Ectodermal cell (in vitro differentiated cells): ENCODE data around the gene ATP2C2.

Source experiments
- H3K27ac ChIP-seq: 2 replicates; pipeline ENCODE4 v1.7.0; 2013; ENCODE audit warnings: mild to moderate bottlenecking, low read depth, low read length; ENCODE audit not compliant: insufficient read depth, poor library complexity, severe bottlenecking
- H3K27me3 ChIP-seq: 2 replicates; pipeline ENCODE4 v1.7.0; 2013; ENCODE audit warnings: mild to moderate bottlenecking, low read length; ENCODE audit not compliant: insufficient read depth, control insufficient read depth, poor library complexity, severe bottlenecking
- H3K36me3 ChIP-seq: one replicate; pipeline ENCODE4 v1.7.0; 2013; ENCODE audit warnings: low read length; ENCODE audit not compliant: control insufficient read depth, insufficient read depth
- H3K4me1 ChIP-seq: one replicate; pipeline ENCODE4 v1.7.0; 2013; ENCODE audit warnings: low read length; ENCODE audit not compliant: control insufficient read depth, insufficient read depth
- H3K4me3 ChIP-seq: 2 replicates; pipeline ENCODE4 v1.7.0; 2013; ENCODE audit warnings: low read depth, low read length, control low read depth; ENCODE audit not compliant: insufficient read depth
- H3K9me3 ChIP-seq: 2 replicates; pipeline ENCODE4 v1.7.0; 2013; ENCODE audit warnings: mild to moderate bottlenecking, low read length, moderate library complexity; ENCODE audit not compliant: control insufficient read depth
- WGBS, 2 experiments: methylation state at CpG; one replicate each; pipeline ENCODE4 v1.1.7; 2013; ENCODE audit warnings: missing lambda C conversion rate in 2 of 2; 5-methylcytosine and 5-hydroxymethylcytosine counted together

The ATP2C2 gene

GRCh38 chr16:84459941-84460405, 91.6 kb downstream of the ATP2C2 start:
- Histone ChIP-seq H3K4me3 (no peak overlapping the region), H3K27me3 (no peaks in the 10 kb centered on the region), H3K4me1 (no peaks in the 10 kb centered on the region), H3K36me3 (no peaks in the 10 kb centered on the region), H3K9me3 (no peaks in the 10 kb centered on the region), H3K27ac (no peak overlapping the region)
- 87 to 89% methylated on average over 14 of the region's 14 CpGs for WGBS, 2 experiments

DNA sequence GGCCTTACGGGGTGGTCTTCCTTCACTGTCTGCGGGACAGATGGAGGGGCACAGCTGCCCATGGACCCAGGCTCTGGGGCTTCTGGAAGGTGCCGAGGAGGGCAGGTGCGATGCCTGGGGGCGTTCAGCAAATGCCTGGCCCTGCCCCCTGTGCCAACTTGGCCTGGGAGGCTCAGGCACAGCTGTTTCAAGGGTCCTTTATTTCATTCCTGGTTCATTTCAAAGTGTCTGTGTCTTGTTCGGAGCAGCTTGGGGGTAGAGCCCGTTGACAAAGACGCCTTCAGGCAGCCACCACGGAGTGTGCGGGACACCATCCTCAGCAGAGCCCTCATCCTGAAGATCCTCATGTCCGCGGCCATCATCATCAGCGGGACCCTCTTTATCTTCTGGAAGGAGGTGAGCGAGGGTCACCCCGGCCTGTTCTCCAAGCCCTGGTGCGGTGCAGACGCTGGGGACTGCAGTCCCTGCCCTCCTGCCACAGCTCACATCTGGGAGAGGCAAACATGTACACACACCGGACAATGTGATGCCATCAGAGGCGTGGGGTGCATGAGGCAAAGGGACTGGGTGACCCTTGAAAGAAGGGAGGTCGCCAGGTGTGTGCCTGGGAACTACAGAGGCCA, 92.2 kb downstream of the ATP2C2 start:
- Histone ChIP-seq H3K4me3 (no peak overlapping the region), H3K9me3 (no peaks in the 10 kb centered on the region), H3K4me1 (no peaks in the 10 kb centered on the region), H3K27me3 (no peaks in the 10 kb centered on the region), H3K27ac (no peak overlapping the region), H3K36me3 (no peaks in the 10 kb centered on the region)
- WGBS, 2 experiments = 85 to 87% methylated on average over 20 of the region's 20 CpGs

GRCh38 chr16:84461029-84461412, 92.7 kb downstream of the ATP2C2 start:
- no peaks in the 10 kb centered on the region for H3K27me3 ChIP-seq
- 94 to 98% methylated on average over 8 of the region's 8 CpGs for WGBS, 2 experiments
- H3K9me3 ChIP-seq = no peaks in the 10 kb centered on the region
- no peaks in the 10 kb centered on the region for H3K4me1 ChIP-seq
- no peak overlapping the region for H3K27ac ChIP-seq
- H3K4me3 ChIP-seq = no peak overlapping the region
- no peaks in the 10 kb centered on the region for H3K36me3 ChIP-seq

- no peaks in the 10 kb centered on the region for H3K9me3 ChIP-seq
- no peak overlapping the region for H3K27ac ChIP-seq
- no peak overlapping the region for H3K4me3 ChIP-seq
- WGBS, 2 experiments = 91% methylated on average over 30 of the region's 30 CpGs
- no peaks in the 10 kb centered on the region for H3K4me1 ChIP-seq
- H3K27me3 ChIP-seq = no peaks in the 10 kb centered on the region
- no peaks in the 10 kb centered on the region for H3K36me3 ChIP-seq
Measured at GRCh38 chr16:84461413-84462295, 93.3 kb downstream of the ATP2C2 start.

DNA sequence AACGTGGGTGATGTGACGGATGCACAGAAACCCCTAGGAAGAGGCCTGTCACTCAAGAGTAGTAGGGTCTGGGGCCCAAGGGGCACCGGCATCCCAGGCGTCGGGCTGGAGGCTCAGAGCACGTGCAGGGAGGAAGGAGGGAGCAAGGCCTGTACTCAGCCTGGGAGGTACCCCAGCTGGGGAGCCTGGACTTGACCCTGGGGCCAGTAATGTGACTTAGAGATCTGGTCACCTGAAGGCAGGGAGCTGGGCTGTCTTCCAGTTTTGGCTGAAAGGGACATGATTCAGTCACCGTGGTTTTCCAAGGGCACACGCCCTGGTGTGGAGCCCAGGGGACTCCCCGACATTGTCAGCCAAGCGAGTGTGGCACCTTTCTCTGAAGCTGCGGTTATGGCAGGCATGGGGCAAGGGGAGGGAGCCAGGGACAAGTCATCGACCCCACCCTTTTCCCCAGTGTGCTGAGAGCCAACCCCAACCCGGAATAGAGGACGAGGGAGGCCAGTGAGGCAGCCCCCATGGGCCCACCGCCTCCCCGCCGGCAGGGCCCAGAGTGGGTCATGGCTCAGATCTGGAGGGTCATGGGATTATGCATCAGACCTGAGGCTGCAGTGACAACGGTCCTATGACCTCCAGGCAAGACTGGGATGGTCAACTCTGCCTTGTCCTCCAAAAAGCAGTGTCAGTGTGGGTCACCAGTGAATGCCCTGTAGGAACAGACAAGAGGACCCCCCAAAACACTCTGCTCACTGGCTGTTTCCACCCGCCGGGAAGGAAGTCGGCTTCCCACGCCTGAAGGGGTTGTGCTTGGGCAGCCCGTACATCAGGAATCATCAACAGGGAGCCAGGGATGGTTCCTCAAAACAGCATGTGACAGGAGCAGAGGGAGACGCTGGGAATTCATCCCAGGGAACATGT, 94.2 kb downstream of the ATP2C2 start:
- H3K36me3 ChIP-seq = peaks cover 4% of the 10 kb centered on the region
- 94% methylated on average over 24 of the region's 24 CpGs for WGBS, 2 experiments
- H3K27ac ChIP-seq = no peak overlapping the region
- H3K27me3 ChIP-seq = no peaks in the 10 kb centered on the region
- no peaks in the 10 kb centered on the region for H3K4me1 ChIP-seq
- no peak overlapping the region for H3K4me3 ChIP-seq
- peaks cover 1% of the 10 kb centered on the region for H3K9me3 ChIP-seq

DNA sequence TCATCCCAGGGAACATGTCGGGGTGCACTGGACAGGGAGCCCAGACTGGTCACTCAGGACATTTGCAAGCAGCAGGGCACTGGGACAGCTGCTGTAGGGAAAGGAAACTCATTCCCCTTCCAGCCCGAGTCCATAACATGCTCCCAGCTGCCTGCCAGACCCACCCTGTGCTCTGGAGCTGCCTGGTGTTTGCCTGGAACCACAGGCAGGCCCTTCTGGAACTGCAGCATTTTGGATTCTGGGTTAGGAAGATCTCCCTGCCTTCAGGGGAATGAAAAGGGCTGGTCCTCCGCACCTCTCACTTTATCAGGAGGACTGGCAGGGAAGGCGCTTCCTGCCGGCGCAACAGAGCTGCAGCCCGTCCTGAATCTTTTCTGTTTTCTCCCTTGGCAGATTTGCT, 94.9 kb downstream of the ATP2C2 start:
- no peak overlapping the region for H3K27ac ChIP-seq
- peaks cover 9% of the 10 kb centered on the region for H3K36me3 ChIP-seq
- H3K27me3 ChIP-seq = no peaks in the 10 kb centered on the region
- WGBS, 2 experiments = 80 to 82% methylated on average over 7 of the region's 7 CpGs
- H3K9me3 ChIP-seq = peaks cover 5% of the 10 kb centered on the region
- no peak overlapping the region for H3K4me3 ChIP-seq
- no peaks in the 10 kb centered on the region for H3K4me1 ChIP-seq

- H3K27ac ChIP-seq = no peak overlapping the region
- no peak overlapping the region for H3K4me3 ChIP-seq
- peaks cover 9% of the 10 kb centered on the region for H3K36me3 ChIP-seq
- no peaks in the 10 kb centered on the region for H3K27me3 ChIP-seq
- WGBS, 2 experiments = 92 to 96% methylated on average over 6 of the region's 6 CpGs
- peaks cover 5% of the 10 kb centered on the region for H3K9me3 ChIP-seq
- H3K4me1 ChIP-seq = no peaks in the 10 kb centered on the region
Measured at GRCh38 chr16:84464116-84464515, 95.8 kb downstream of the ATP2C2 start.

DNA sequence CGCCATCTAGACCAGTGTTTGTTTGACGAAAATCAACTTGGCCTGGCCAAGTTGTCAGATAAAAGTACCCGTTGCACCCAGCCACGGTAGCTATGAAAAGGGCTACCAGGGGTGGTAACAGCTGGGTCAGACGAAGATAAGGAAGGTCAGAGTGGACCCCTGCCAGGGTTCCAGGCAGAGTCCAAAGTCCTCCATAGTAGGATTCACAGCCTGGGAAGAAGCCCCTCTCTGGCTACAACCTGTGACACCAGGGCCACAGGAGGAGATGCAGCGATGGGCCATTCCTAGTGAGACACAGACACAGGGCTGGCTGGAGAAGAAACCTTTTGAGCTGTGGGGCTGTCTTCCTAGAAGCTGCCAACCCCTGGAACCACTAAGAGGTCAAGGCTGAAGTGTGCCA, 96.8 kb downstream of the ATP2C2 start:
- no peak overlapping the region for H3K4me3 ChIP-seq
- H3K36me3 ChIP-seq = peaks cover 9% of the 10 kb centered on the region
- H3K9me3 ChIP-seq = peaks cover 5% of the 10 kb centered on the region
- H3K27ac ChIP-seq = no peak overlapping the region
- WGBS, 2 experiments = 88 to 90% methylated on average over 6 of the region's 6 CpGs
- no peaks in the 10 kb centered on the region for H3K4me1 ChIP-seq
- H3K27me3 ChIP-seq = no peaks in the 10 kb centered on the region

DNA sequence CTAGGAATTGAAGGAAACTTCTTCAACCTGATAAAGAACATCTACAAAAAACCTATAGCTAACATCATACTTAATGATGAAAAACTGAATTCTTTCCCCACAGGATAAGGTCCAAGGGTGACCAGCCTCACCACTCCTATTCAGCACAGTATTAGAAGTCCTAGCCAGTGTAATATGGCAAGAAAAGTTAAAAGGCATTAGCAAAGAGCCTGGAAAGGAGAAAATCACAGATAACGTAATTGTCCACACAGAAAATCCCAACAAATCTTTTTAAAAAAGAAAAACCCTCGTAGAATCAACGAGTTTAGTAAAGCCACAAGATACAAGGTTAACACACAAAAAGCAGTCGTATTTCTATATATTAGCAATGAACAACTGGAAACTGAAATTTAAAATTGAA, 98.4 kb downstream of the ATP2C2 start:
- Histone ChIP-seq H3K27ac (no peak overlapping the region), H3K27me3 (no peaks in the 10 kb centered on the region), H3K4me3 (no peak overlapping the region), H3K4me1 (no peaks in the 10 kb centered on the region), H3K9me3 (peaks cover 5% of the 10 kb centered on the region), H3K36me3 (peaks cover 9% of the 10 kb centered on the region)
- 0% methylated on average over 2 of the region's 4 CpGs for WGBS, 2 experiments

- Histone ChIP-seq H3K27ac (no peak overlapping the region), H3K9me3 (peaks cover 5% of the 10 kb centered on the region), H3K4me3 (no peak overlapping the region), H3K4me1 (no peaks in the 10 kb centered on the region), H3K27me3 (no peaks in the 10 kb centered on the region), H3K36me3 (peaks cover 9% of the 10 kb centered on the region)
- WGBS, 2 experiments = 94 to 100% methylated on average over 1 of the region's 1 CpG
Measured at GRCh38 chr16:84467256-84467655, 98.9 kb downstream of the ATP2C2 start.
